ENCODE data around the gene PARP9. TPM values are rescaled to one million over a fixed set of nuclear protein-coding genes. Genes with fewer than 3 reads are reported as not detected.

The PARP9 gene
- total and polyA plus RNA-seq, 10 of the 15 experiments (the other 5 are each of a cell fraction or from before 2014, with no cell fraction given): 34.0 to 122 (median 46.1) TPM

DNA sequence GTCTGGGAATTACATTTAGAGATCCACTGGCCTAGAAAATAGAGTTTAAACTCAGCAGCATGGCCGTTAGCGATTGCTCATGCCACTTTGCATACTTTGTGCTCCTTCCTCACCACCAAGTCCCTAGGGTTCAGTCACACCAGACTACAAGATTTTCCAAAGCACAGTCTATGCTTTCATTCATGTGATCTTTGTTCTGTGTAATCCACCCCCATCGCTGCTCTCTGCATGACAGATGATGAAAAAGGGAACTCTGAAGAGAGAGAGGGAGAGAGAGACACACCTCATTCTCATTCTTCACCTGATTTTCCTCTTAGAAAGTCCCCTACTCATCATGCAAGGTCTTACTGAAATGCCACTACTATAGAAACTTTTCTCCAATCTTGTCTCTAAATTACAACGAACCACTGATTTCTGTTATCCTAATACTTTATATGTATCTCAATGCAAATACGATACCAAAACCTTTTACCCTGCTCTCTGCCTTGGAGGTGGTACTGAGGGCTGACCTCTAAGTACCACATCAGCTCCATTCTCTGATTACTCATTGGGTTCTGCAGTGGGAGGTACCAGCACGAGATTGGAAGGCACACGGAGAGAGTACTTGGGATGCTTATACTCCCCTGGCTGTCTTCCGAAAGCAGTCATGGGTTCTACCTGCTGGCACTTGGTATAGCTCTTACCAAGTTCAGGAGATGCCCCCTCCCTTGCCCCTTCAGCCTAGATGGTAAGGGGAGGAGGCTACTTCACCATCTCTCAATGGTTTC, 12.3 kb upstream of the PARP9 start (continued):
- TF ChIP-seq, protein P1, sequence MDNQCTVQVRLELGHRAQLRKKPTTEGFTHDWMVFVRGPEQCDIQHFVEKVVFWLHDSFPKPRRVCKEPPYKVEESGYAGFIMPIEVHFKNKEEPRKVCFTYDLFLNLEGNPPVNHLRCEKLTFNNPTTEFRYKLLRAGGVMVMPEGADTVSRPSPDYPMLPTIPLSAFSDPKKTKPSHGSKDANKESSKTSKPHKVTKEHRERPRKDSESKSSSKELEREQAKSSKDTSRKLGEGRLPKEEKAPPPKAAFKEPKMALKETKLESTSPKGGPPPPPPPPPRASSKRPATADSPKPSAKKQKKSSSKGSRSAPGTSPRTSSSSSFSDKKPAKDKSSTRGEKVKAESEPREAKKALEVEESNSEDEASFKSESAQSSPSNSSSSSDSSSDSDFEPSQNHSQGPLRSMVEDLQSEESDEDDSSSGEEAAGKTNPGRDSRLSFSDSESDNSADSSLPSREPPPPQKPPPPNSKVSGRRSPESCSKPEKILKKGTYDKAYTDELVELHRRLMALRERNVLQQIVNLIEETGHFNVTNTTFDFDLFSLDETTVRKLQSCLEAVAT (IDR thresholded peaks at IDR 0.05): peak; percentile 80
- TF ChIP-seq, protein P2, sequence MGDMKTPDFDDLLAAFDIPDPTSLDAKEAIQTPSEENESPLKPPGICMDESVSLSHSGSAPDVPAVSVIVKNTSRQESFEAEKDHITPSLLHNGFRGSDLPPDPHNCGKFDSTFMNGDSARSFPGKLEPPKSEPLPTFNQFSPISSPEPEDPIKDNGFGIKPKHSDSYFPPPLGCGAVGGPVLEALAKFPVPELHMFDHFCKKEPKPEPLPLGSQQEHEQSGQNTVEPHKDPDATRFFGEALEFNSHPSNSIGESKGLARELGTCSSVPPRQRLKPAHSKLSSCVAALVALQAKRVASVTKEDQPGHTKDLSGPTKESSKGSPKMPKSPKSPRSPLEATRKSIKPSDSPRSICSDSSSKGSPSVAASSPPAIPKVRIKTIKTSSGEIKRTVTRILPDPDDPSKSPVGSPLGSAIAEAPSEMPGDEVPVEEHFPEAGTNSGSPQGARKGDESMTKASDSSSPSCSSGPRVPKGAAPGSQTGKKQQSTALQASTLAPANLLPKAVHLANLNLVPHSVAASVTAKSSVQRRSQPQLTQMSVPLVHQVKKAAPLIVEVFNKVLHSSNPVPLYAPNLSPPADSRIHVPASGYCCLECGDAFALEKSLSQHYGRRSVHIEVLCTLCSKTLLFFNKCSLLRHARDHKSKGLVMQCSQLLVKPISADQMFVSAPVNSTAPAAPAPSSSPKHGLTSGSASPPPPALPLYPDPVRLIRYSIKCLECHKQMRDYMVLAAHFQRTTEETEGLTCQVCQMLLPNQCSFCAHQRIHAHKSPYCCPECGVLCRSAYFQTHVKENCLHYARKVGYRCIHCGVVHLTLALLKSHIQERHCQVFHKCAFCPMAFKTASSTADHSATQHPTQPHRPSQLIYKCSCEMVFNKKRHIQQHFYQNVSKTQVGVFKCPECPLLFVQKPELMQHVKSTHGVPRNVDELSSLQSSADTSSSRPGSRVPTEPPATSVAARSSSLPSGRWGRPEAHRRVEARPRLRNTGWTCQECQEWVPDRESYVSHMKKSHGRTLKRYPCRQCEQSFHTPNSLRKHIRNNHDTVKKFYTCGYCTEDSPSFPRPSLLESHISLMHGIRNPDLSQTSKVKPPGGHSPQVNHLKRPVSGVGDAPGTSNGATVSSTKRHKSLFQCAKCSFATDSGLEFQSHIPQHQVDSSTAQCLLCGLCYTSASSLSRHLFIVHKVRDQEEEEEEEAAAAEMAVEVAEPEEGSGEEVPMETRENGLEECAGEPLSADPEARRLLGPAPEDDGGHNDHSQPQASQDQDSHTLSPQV (IDR thresholded peaks at IDR 0.05): no peak
- TF ChIP-seq NRF1 (conservative IDR thresholded peaks at IDR 0.05; ENCODE audit: low read depth, low read length) (no peak), FOXM1 (IDR thresholded peaks at IDR 0.05; ENCODE audit: low read depth, low read length) (peak; percentile 91; the same call in 1 of the 2 replicates), NFIC (IDR thresholded peaks at IDR 0.05; ENCODE audit: low read depth, low read length) (peak; percentile 93), STAT3 (IDR thresholded peaks at IDR 0.05; ENCODE audit: low read depth, low read length) (no peak)
- TF ChIP-seq, protein P3, sequence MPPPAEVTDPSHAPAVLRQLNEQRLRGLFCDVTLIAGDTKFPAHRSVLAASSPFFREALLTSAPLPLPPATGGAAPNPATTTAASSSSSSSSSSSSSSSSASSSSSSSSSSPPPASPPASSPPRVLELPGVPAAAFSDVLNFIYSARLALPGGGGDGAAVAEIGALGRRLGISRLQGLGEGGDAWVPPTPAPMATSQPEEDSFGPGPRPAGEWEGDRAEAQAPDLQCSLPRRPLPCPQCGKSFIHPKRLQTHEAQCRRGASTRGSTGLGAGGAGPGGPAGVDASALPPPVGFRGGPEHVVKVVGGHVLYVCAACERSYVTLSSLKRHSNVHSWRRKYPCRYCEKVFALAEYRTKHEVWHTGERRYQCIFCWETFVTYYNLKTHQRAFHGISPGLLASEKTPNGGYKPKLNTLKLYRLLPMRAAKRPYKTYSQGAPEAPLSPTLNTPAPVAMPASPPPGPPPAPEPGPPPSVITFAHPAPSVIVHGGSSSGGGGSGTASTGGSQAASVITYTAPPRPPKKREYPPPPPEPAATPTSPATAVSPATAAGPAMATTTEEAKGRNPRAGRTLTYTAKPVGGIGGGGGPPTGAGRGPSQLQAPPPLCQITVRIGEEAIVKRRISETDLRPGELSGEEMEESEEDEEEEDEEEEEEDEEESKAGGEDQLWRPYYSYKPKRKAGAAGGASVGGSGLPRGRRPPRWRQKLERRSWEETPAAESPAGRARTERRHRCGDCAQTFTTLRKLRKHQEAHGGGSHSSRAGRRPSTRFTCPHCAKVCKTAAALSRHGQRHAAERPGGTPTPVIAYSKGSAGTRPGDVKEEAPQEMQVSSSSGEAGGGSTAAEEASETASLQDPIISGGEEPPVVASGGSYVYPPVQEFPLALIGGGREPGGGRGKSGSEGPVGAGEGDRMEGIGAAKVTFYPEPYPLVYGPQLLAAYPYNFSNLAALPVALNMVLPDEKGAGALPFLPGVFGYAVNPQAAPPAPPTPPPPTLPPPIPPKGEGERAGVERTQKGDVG (CRISPR knock-in tag; IDR thresholded peaks at IDR 0.05): no peak
- TF ChIP-seq, protein P4, sequence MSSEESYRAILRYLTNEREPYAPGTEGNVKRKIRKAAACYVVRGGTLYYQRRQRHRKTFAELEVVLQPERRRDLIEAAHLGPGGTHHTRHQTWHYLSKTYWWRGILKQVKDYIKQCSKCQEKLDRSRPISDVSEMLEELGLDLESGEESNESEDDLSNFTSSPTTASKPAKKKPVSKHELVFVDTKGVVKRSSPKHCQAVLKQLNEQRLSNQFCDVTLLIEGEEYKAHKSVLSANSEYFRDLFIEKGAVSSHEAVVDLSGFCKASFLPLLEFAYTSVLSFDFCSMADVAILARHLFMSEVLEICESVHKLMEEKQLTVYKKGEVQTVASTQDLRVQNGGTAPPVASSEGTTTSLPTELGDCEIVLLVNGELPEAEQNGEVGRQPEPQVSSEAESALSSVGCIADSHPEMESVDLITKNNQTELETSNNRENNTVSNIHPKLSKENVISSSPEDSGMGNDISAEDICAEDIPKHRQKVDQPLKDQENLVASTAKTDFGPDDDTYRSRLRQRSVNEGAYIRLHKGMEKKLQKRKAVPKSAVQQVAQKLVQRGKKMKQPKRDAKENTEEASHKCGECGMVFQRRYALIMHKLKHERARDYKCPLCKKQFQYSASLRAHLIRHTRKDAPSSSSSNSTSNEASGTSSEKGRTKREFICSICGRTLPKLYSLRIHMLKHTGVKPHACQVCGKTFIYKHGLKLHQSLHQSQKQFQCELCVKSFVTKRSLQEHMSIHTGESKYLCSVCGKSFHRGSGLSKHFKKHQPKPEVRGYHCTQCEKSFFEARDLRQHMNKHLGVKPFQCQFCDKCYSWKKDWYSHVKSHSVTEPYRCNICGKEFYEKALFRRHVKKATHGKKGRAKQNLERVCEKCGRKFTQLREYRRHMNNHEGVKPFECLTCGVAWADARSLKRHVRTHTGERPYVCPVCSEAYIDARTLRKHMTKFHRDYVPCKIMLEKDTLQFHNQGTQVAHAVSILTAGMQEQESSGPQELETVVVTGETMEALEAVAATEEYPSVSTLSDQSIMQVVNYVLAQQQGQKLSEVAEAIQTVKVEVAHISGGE (CRISPR knock-in tag; IDR thresholded peaks at IDR 0.05): no peak
- TF ChIP-seq, protein P5, sequence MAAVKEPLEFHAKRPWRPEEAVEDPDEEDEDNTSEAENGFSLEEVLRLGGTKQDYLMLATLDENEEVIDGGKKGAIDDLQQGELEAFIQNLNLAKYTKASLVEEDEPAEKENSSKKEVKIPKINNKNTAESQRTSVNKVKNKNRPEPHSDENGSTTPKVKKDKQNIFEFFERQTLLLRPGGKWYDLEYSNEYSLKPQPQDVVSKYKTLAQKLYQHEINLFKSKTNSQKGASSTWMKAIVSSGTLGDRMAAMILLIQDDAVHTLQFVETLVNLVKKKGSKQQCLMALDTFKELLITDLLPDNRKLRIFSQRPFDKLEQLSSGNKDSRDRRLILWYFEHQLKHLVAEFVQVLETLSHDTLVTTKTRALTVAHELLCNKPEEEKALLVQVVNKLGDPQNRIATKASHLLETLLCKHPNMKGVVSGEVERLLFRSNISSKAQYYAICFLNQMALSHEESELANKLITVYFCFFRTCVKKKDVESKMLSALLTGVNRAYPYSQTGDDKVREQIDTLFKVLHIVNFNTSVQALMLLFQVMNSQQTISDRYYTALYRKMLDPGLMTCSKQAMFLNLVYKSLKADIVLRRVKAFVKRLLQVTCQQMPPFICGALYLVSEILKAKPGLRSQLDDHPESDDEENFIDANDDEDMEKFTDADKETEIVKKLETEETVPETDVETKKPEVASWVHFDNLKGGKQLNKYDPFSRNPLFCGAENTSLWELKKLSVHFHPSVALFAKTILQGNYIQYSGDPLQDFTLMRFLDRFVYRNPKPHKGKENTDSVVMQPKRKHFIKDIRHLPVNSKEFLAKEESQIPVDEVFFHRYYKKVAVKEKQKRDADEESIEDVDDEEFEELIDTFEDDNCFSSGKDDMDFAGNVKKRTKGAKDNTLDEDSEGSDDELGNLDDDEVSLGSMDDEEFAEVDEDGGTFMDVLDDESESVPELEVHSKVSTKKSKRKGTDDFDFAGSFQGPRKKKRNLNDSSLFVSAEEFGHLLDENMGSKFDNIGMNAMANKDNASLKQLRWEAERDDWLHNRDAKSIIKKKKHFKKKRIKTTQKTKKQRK (IDR thresholded peaks at IDR 0.05; ENCODE audit: low read depth, low read length): no peak

Measured in GM12878 (cell line).